Esophagus muscularis mucosa (tissue), 4 donors: ENCODE results near the gene UBAC2. TPM values are rescaled to one million over a fixed set of nuclear protein-coding genes. Genes with fewer than 3 reads are reported as not detected.

Source experiments
- DNase-seq: peaks from one replicate; pipeline ENCODE4 v3.0.0-alpha.2; 2017; ENCODE audit errors: extremely low spot score
- H3K27ac ChIP-seq, 4 donors: fragments of 200-600 bp; sonication (generic); replicated peaks in 1 of 4; 1 replicate in 3 of 4; 2 replicates in 1 of 4; pipeline ENCODE4 v1.5.1; 2016 to 2019; ENCODE audit warnings: mild to moderate bottlenecking in 1 of 4
- H3K27me3 ChIP-seq, 4 donors: fragments of 200-600 bp; sonication (generic); one replicate each; pipeline versions ENCODE4 v1.5.1 to v1.6.0; 2016 to 2019
- H3K36me3 ChIP-seq, 4 donors: fragments of 200-600 bp; sonication (generic); one replicate each; pipeline ENCODE4 v1.5.1; 2016 to 2019
- H3K4me1 ChIP-seq, 4 donors: fragments of 200-600 bp; sonication (generic); one replicate each; pipeline ENCODE4 v1.5.1; 2016 to 2019
- H3K4me3 ChIP-seq, 4 donors: fragments of 200-600 bp; sonication (generic); 1 replicate in 2 of 4; 2 replicates in 2 of 4; pipeline ENCODE4 v1.5.1; 2016 to 2019; ENCODE audit warnings: mild to moderate bottlenecking in 4 of 4, moderate library complexity in 1 of 4
- H3K9me3 ChIP-seq, 4 donors: fragments of 200-600 bp; sonication (generic); 1 replicate in 3 of 4; 2 replicates in 1 of 4; pipeline ENCODE4 v1.5.1; 2016 to 2019
- CTCF ChIP-seq, 3 experiments: fragments of 200-600 bp in 2 of 3; fragments of 450-650 bp in 1 of 3; sonication (generic) in 2 of 3; IDR thresholded peaks; one replicate each; pipeline ENCODE4 v1.5.1; 2017 to 2019; ENCODE audit warnings: antibody characterized with exemption in 3 of 3, mild to moderate bottlenecking in 2 of 3, moderate library complexity in 1 of 3
- EP300 ChIP-seq: sonication (generic); formaldehyde crosslinking; IDR thresholded peaks from one replicate; pipeline ENCODE4 v1.6.1; 2017; ENCODE audit warnings: antibody characterized with exemption
- POLR2A ChIP-seq: fragments of 450-650 bp; IDR thresholded peaks from one replicate; pipeline ENCODE4 v1.6.1; 2017; ENCODE audit warnings: antibody characterized with exemption, moderate library complexity, mild to moderate bottlenecking, low read depth
- POLR2AphosphoS5 ChIP-seq, 2 donors: sonication (generic); formaldehyde crosslinking; IDR thresholded peaks; one replicate each; pipeline ENCODE4 v1.6.1; 2017; ENCODE audit warnings: antibody characterized with exemption in 2 of 2
- WGBS: methylation state at CpG from one replicate; pipeline ENCODE4 v1.1.5; 2018; 5-methylcytosine and 5-hydroxymethylcytosine counted together
- intact Hi-C: fragments of 100-400 bp; cut with DNase I; formaldehyde crosslinking; loops from one replicate; pipeline ENCODE4 v1.15.1; 2023
- total RNA-seq, 4 donors: library from RNA; depleted of rRNA; stranded (reverse); fragments of >200 nt; gene quantifications; one replicate each; pipeline versions ENCODE4 v1.1.0 to v1.2.1, GENCODE V29; 2016

UBAC2 gene
- total RNA-seq, 4 donors from 2014 or later: 42.6 to 62.1 (median 50.9) TPM

- TF ChIP-seq POLR2A (no peak), CTCF (IDR thresholded peaks at IDR 0.05) (no peak), POLR2AphosphoS5 (IDR thresholded peaks at IDR 0.05) (no peak), EP300 (no peak)
These were observed 158.9 kb downstream of the UBAC2 start for GRCh38 chr13:99359528-99359927.

GRCh38 chr13:99360696-99361095 is 160.0 kb downstream of the UBAC2 start:
- Histone ChIP-seq H3K9me3 (no peaks in the 10 kb centered on the region), H3K4me3 (no peak overlapping the region), H3K27ac (no peak overlapping the region), H3K27me3 (no peaks in the 10 kb centered on the region), H3K36me3 (peaks cover 0 to 34% (median 2%) of the 10 kb centered on the region in 4 donors), H3K4me1 (peaks cover 17 to 23% (median 20%) of the 10 kb centered on the region in 4 donors)
- TF ChIP-seq POLR2AphosphoS5 (IDR thresholded peaks at IDR 0.05) (no peak), EP300 (no peak), CTCF (IDR thresholded peaks at IDR 0.05) (no peak), POLR2A (no peak)
- WGBS: 96% methylated on average over 10 of the region's 10 CpGs
- DNase-seq: no peak
- intact Hi-C loops: no loop called here

More at GRCh38 chr13:99359528-99359927, 158.9 kb downstream of the UBAC2 start:
- Histone ChIP-seq H3K36me3 (peaks cover 0 to 40% (median 6%) of the 10 kb centered on the region in 4 donors), H3K27me3 (no peaks in the 10 kb centered on the region), H3K27ac (no peak overlapping the region), H3K9me3 (no peaks in the 10 kb centered on the region), H3K4me1 (peaks cover 18 to 31% (median 29%) of the 10 kb centered on the region in 4 donors), H3K4me3 (no peak overlapping the region)
- intact Hi-C loops: no loop called here
- no peak for DNase-seq
- WGBS: 89% methylated on average over 6 of the region's 6 CpGs

GRCh38 chr13:99361197-99361596 is 160.5 kb downstream of the UBAC2 start:
- 89% methylated on average over 3 of the region's 3 CpGs for WGBS
- H3K27me3 ChIP-seq: no peaks in the 10 kb centered on the region
- peaks cover 12 to 18% (median 15%) of the 10 kb centered on the region in 4 donors for H3K4me1 ChIP-seq
- TF ChIP-seq CTCF (IDR thresholded peaks at IDR 0.05) (no peak), POLR2AphosphoS5 (IDR thresholded peaks at IDR 0.05) (no peak), POLR2A (no peak), EP300 (no peak)
- intact Hi-C loops: no loop called here
- no peak overlapping the region for H3K4me3 ChIP-seq
- H3K27ac ChIP-seq: no peak overlapping the region
- no peaks in the 10 kb centered on the region for H3K9me3 ChIP-seq
- no peak for DNase-seq
- H3K36me3 ChIP-seq: peaks cover 0 to 33% (median 2%) of the 10 kb centered on the region in 4 donors

- H3K9me3 ChIP-seq: no peaks in the 10 kb centered on the region
- H3K27ac ChIP-seq: no peak overlapping the region
- H3K4me1 ChIP-seq: peaks cover 5 to 7% (median 6%) of the 10 kb centered on the region in 4 donors
- WGBS: 80% methylated on average over 1 of the region's 1 CpG
- H3K4me3 ChIP-seq: no peak overlapping the region
- no peak for DNase-seq
- no peak for TF ChIP-seq CTCF (IDR thresholded peaks at IDR 0.05)
- H3K36me3 ChIP-seq: peaks cover 0 to 27% (median 3%) of the 10 kb centered on the region in 4 donors
- intact Hi-C loops: no loop called here
- H3K27me3 ChIP-seq: no peaks in the 10 kb centered on the region
These were observed 161.7 kb downstream of the UBAC2 start for GRCh38 chr13:99362362-99362761.

GRCh38 chr13:99363391-99363790 is 162.7 kb downstream of the UBAC2 start:
- H3K4me1 ChIP-seq: peaks cover 0 to 9% (median 0%) of the 10 kb centered on the region in 4 donors
- intact Hi-C loops: no loop called here
- no peak for DNase-seq
- H3K36me3 ChIP-seq: peaks cover 0 to 29% (median 6%) of the 10 kb centered on the region in 4 donors
- TF ChIP-seq CTCF (IDR thresholded peaks at IDR 0.05) (no peak), POLR2A (no peak), EP300 (no peak), POLR2AphosphoS5 (IDR thresholded peaks at IDR 0.05) (no peak)
- H3K27me3 ChIP-seq: no peaks in the 10 kb centered on the region
- 92% methylated on average over 7 of the region's 7 CpGs for WGBS
- no peaks in the 10 kb centered on the region for H3K9me3 ChIP-seq
- H3K4me3 ChIP-seq: no peak overlapping the region
- H3K27ac ChIP-seq: no peak overlapping the region
